HepG2 (cell line): ENCODE results near the gene SGMS1. TPM values are rescaled to one million over a fixed set of nuclear protein-coding genes. Genes with fewer than 3 reads are reported as not detected.

Source experiments
- ARID5B ChIP-seq: IDR thresholded peaks from 2 replicates; pipeline ENCODE4 v1.4.0; 2020; ENCODE audit warnings: mild to moderate bottlenecking, missing genetic modification reagents
- ARNTL ChIP-seq: sonication (generic); formaldehyde crosslinking; IDR thresholded peaks from 2 replicates; pipeline ENCODE4 v1.4.0; 2020; ENCODE audit warnings: mild to moderate bottlenecking, missing genetic modification reagents
- DMAP1 ChIP-seq: IDR thresholded peaks from 2 replicates; pipeline ENCODE4 v1.6.1; 2016
- FUBP1 ChIP-seq: sonication (generic); formaldehyde crosslinking; IDR thresholded peaks from 2 replicates; pipeline ENCODE4 v1.5.1; 2020; ENCODE audit warnings: missing genetic modification reagents, mild to moderate bottlenecking, borderline replicate concordance
- MAZ ChIP-seq, 2 experiments: sonication (generic) in 1 of 2; formaldehyde crosslinking in 1 of 2; IDR thresholded peaks; 2 replicates each; pipeline versions ENCODE4 v1.5.0 to v1.6.1; 2012 to 2020; ENCODE audit warnings: low read depth in 2 of 2, mild to moderate bottlenecking in 2 of 2, borderline replicate concordance in 1 of 2, improper control_type of control experiment in 1 of 2, low read length in 1 of 2, missing genetic modification reagents in 1 of 2, moderate library complexity in 1 of 2
- NR2F6 ChIP-seq, 2 experiments: IDR thresholded peaks; 2 replicates each; pipeline ENCODE4 v1.6.1; 2016; ENCODE audit warnings: antibody characterized with exemption in 1 of 2, mild to moderate bottlenecking in 1 of 2
- PHF8 ChIP-seq: sonication (generic); formaldehyde crosslinking; IDR thresholded peaks from 2 replicates; pipeline ENCODE4 v1.5.0; 2020; ENCODE audit warnings: missing genetic modification reagents
- SKIL ChIP-seq: sonication (generic); formaldehyde crosslinking; IDR thresholded peaks from 2 replicates; pipeline ENCODE4 v1.8.0; 2022; ENCODE audit warnings: missing genetic modification reagents, mild to moderate bottlenecking, moderate library complexity, borderline replicate concordance
- TFDP2 ChIP-seq: sonication (generic); formaldehyde crosslinking; IDR thresholded peaks from 2 replicates; pipeline ENCODE4 v1.4.0; 2020; ENCODE audit warnings: missing genetic modification reagents
- ZBTB2 ChIP-seq: sonication (generic); formaldehyde crosslinking; IDR thresholded peaks from 2 replicates; pipeline ENCODE4 v1.8.0; 2022; ENCODE audit warnings: low read depth, missing genetic modification reagents
- ZFP36L2 ChIP-seq: sonication (generic); formaldehyde crosslinking; IDR thresholded peaks from 2 replicates; pipeline ENCODE4 v1.4.0; 2020; ENCODE audit warnings: missing genetic modification reagents
- ZMYM2 ChIP-seq: sonication (generic); formaldehyde crosslinking; IDR thresholded peaks from 2 replicates; pipeline ENCODE4 v1.8.0; 2022; ENCODE audit warnings: mild to moderate bottlenecking, missing genetic modification reagents
- ZNF383 ChIP-seq: sonication (generic); formaldehyde crosslinking; IDR thresholded peaks from 2 replicates; pipeline ENCODE4 v1.4.0; 2020; ENCODE audit warnings: missing genetic modification reagents, mild to moderate bottlenecking, borderline replicate concordance
- ZNF552 ChIP-seq: sonication (generic); formaldehyde crosslinking; IDR thresholded peaks from 2 replicates; pipeline ENCODE4 v1.9.0; 2022; ENCODE audit warnings: missing genetic modification reagents, mild to moderate bottlenecking, borderline replicate concordance
- ZNF850 ChIP-seq: sonication (generic); formaldehyde crosslinking; conservative IDR thresholded peaks from 2 replicates; pipeline ENCODE4 v1.9.0; 2021; ENCODE audit warnings: mild to moderate bottlenecking, missing genetic modification reagents
- ZSCAN25 ChIP-seq: sonication (generic); formaldehyde crosslinking; IDR thresholded peaks from 2 replicates; pipeline ENCODE4 v1.8.0; 2022; ENCODE audit warnings: mild to moderate bottlenecking, missing genetic modification reagents
- polyA plus RNA-seq, 8 experiments: library from polyadenylated mRNA; depleted of rRNA in 3 of 8; stranded (reverse) in 7 of 8; unstranded in 1 of 8; fragments of >200 nt; fragmentation: Illumina TruSeq in 4 of 8; extraction: Trizol in 4 of 8; gene quantifications; 2 replicates each; pipeline versions ENCODE4 v1.2.1 to v1.2.3, GENCODE V29; 2011 to 2016; ENCODE audit warnings: low read depth in 4 of 8, missing spikeins in 1 of 8, mixed read lengths in 1 of 8; ENCODE audit not compliant: insufficient read depth in 1 of 8
- total RNA-seq, 5 experiments: library from RNA; depleted of rRNA; stranded (reverse); fragments of >200 nt; fragmentation: Illumina TruSeq; extraction: Trizol; gene quantifications; 2 replicates each; pipeline ENCODE4 v1.2.3, GENCODE V29; 2016; ENCODE audit warnings: low read depth in 1 of 5

SGMS1 gene
- total and polyA plus RNA-seq, 2 of the 13 experiments (the other 11 are each of a cell fraction or from before 2014, with no cell fraction given), result 6.5 to 15.1 TPM

- TF ChIP-seq ARID5B (peak; percentile 98), TFDP2 (CRISPR knock-in tag) (no peak), PHF8 (no peak), NR2F6 (IDR thresholded peaks at IDR 0.05) (peak; percentile 84), NR2F6 (CRISPR knock-in tag; IDR thresholded peaks at IDR 0.05) (peak; percentile 87), ARNTL (CRISPR knock-in tag) (no peak), ZFP36L2 (CRISPR knock-in tag) (no peak), ZMYM2 (CRISPR knock-in tag) (no peak; the same call in 1 of the 2 replicates), MAZ (IDR thresholded peaks at IDR 0.05; ENCODE audit: borderline replicate concordance, low read depth, low read length) (no peak), MAZ (CRISPR knock-in tag; IDR thresholded peaks at IDR 0.05; ENCODE audit: low read depth) (no peak), ZNF850 (CRISPR knock-in tag) (no peak), ZBTB2 (CRISPR knock-in tag) (no peak), ZNF383 (CRISPR knock-in tag) (no peak), ZNF552 (CRISPR knock-in tag) (no peak), SKIL (CRISPR knock-in tag) (no peak), DMAP1 (CRISPR knock-in tag) (peak; percentile 81), ZSCAN25 (CRISPR knock-in tag) (peak; percentile 84), FUBP1 (CRISPR knock-in tag) (no peak)
These were observed 51.7 kb downstream of the SGMS1 start (continued) for GRCh38 chr10:50572017-50572491.
